HG03066 (cell line): Measurements from ENCODE around the gene SCARB1.

Source experiments
- ATAC-seq: cut with Tn5 transposase; IDR thresholded peaks from one replicate; pipeline ENCODE4 v1.9.1; 2021; ENCODE audit warnings: low read depth; ENCODE audit not compliant: unreplicated experiment

The SCARB1 gene

GRCh38 chr12:124808272-124808671 lies 55.4 kb downstream of the SCARB1 start:
- ATAC-seq: no peak

GRCh38 chr12:124805876-124806668 lies 57.6 kb downstream of the SCARB1 start:
- ATAC-seq: no peak

DNA sequence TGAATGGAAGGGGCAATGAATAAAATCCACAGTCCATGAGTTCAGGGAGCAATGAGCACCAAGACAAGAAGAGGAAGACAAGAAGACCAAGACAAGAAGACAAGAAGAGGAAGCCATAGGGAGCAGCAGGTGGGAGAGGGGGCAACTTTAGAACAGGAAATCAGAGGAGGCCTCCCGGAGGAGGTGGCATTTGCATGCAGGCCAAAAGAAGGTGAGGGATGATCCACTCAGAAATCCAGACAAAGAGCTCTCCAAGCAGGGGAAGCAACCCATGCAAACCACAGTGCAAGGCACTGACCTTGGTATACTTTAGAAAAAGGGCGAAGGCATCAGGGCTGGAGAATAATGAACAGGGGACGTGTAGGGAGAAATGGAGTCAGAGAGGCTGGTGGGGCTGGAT lies 58.6 kb downstream of the SCARB1 start:
- ATAC-seq: no peak

DNA sequence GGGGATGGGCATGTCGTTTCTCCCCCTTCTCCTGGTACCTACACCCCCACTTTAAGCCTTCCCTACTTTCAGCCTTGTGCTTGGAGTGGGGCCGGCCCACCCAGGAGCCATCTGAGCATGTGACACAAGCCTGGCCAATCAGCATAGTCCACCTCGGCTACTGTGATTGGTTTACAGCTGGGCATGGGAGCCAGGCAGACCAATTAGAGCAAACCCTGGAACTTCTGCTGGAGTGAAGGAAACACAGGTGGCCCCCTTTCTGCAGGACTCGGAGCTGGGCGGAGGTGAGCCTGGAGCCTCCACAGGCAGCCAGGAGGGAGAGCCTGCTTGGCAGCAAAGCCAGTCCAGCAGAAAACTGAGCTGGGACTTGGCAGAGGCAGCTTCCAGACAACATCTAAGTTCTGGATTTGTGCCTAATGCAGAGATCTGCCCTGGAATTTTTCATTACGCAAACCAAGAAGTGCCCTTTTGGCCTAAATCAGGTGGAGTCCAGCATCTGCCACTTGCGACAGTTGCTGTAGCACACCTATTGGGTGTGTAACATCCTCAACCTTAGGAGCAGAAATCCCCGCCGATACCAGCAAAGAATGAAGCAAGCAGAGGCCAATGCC lies 59.5 kb downstream of the SCARB1 start:
- no peak for ATAC-seq

GRCh38 chr12:124802361-124802760 lies 61.3 kb downstream of the SCARB1 start:
- ATAC-seq: no peak

DNA sequence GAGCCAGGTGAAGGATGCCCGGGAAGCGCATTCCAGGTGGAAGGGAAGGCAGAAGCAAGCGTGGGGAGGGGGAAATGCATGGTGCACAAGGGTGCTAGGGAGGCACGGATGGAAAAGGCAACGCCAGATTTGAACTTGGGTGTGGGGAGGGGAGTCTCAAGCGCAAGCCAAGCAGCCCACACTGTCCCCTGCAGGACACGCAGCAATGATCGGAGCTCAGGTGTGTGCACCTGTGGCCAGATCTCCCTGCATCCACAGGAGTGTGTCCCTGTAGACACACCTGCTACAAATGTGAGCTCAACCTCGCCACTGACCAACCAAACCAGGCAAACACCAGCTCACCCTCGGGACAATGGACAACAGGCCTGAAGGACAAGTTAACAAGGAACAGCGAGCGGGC lies 63.2 kb downstream of the SCARB1 start:
- ATAC-seq: no peak

DNA sequence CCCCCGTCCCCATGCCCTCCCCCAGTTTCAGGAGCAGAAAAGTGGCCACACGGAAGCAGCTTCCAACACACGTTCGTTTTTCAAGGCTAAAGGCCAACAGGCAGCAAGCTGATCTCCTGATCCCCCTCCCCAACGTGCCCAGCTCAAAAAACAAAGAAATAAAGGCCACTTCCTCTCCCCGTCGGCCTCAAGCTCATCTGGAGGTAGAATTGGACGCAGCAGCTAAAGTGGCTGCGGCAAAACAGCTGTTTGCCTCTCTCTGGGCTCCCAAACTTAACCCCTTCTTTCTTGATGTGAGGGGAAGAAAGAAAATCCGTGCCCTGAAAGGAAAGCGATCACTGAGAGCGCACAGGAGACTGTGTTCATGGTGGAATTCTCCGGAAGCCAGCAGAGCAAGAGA lies 66.3 kb downstream of the SCARB1 start:
- ATAC-seq: no peak

GRCh38 chr12:124796303-124796960 lies 67.2 kb downstream of the SCARB1 start:
- peak; percentile 53 for ATAC-seq

GRCh38 chr12:124795081-124795948 lies 68.3 kb downstream of the SCARB1 start:
- ATAC-seq: peak; percentile 66

- ATAC-seq: no peak
Measured at GRCh38 chr12:124792961-124793441, 70.7 kb downstream of the SCARB1 start.

DNA sequence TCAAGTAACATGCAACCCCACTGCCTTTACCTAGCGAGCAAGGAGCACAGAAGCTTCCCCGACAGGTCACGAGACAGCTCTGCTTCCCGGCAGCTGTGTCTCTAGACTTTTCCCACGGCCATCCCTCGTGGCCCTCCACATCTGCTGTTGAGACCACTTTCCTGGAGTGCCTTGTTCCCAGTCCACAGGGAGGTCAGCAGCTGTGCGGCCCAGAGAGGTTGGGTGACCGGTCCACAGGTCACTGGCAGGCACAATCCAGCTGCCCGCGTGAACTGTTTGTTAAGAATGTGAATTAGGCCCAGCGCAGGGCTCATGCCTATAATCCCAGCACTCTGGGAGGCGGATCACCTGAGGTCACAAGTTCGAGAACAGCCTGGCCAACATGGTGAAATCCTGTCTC lies 71.5 kb downstream of the SCARB1 start:
- ATAC-seq: no peak

- no peak for ATAC-seq
Measured at GRCh38 chr12:124790650-124791400, 72.8 kb downstream of the SCARB1 start.

DNA sequence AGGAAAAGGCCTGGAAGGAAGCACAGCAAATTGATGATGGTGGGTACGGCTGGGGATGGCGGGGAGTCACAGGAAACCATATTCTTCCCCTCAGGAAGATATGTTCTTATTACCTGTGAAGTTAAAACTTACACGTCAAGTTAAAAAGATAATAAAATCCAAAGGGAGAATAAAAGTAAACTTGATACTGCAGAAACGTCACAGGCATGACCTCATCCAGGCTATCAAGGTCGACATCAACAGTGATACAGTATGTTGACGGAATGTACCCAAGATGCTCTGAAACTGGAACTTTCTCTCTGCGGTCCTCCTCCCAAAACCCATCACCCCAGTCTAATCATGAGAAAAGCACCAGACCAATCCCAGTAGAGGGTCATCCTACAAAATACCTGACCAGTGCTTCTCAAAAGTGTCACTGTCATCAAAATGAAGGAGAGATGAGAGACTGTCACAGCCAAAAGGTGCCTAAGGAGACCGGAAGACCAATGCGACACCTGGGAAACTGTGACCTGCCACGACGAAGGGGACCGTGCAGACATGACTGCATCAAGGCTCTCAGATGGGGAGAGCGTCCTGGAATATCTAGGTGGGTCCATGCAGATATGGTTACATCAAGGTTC lies 74.6 kb downstream of the SCARB1 start:
- ATAC-seq: no peak

- ATAC-seq: no peak
Measured at GRCh38 chr12:124786061-124786964, 77.4 kb downstream of the SCARB1 start.

GRCh38 chr12:124784871-124785572 lies 78.6 kb downstream of the SCARB1 start:
- no peak for ATAC-seq

- ATAC-seq: no peak
Measured at GRCh38 chr12:124783087-124783486, 80.6 kb downstream of the SCARB1 start.

GRCh38 chr12:124782132-124782531 lies 81.5 kb downstream of the SCARB1 start:
- no peak for ATAC-seq
